SU-DHL-6 (cell line): Measurements from ENCODE around the gene CHL1.

Experiments
- CTCF ChIP-seq: fragments of 200-600 bp; sonication (generic); IDR thresholded peaks from one replicate; pipeline ENCODE4 v1.5.1; 2017; ENCODE audit warnings: antibody characterized with exemption, mild to moderate bottlenecking, low read length, moderate library complexity; ENCODE audit not compliant: insufficient read depth, poor library complexity, severe bottlenecking
- EZH2phosphoT487 ChIP-seq: fragments of 200-600 bp; sonication (generic), shearing (Covaris generic); conservative IDR thresholded peaks from 2 replicates; pipeline ENCODE4 v1.6.1; 2018; ENCODE audit warnings: mild to moderate bottlenecking, antibody characterized with exemption, low read length, moderate library complexity, mixed read lengths

- TF ChIP-seq EZH2phosphoT487 = no peak
- TF ChIP-seq CTCF = no peak
These were observed 228.5 kb downstream of the CHL1 start for GRCh38 chr3:425079-425478.
